ENCODE measurements around the gene SGMS1.
"Not testable (repeated sequence)": the region's sequence is repeated elsewhere in the genome, so short reads cannot be mapped to it uniquely, and the experiment has no call there.

SGMS1 gene

DNA sequence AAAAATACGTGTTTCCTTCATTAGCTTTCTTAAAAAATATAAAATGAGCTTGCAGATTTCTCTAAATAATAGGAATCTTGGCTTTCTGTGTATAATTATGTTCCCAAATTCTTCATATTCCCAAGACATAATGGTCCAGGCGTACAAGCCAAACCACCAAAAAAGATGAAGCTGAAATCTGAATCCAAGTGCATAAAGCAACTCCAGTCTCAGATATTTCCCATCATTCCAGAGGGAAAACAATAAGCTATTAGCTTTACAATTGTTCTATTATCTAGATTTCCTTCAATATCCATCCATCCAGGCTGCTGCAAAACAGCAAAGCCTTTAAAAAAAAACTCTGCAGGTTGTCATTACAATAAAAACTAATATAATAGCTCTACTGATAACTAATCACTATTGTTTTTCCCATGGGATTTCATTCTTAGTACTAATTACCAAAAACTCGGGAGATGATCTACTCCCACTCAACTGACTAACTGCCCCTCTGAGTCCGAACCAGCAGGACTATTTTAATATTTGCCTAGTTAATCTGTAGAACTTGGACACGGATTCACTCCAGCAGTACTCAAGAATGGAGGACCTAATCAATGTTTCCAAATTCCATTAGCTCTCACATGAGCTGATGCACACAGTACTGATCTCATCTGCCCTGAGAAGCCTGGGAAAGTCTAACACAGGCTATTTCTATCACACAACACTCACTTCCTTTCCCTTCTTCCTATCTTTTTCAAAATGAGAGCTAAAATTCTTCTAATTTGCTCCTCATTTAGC is 263.5 kb downstream of the SGMS1 start:
- no peak for DNase-seq

DNA sequence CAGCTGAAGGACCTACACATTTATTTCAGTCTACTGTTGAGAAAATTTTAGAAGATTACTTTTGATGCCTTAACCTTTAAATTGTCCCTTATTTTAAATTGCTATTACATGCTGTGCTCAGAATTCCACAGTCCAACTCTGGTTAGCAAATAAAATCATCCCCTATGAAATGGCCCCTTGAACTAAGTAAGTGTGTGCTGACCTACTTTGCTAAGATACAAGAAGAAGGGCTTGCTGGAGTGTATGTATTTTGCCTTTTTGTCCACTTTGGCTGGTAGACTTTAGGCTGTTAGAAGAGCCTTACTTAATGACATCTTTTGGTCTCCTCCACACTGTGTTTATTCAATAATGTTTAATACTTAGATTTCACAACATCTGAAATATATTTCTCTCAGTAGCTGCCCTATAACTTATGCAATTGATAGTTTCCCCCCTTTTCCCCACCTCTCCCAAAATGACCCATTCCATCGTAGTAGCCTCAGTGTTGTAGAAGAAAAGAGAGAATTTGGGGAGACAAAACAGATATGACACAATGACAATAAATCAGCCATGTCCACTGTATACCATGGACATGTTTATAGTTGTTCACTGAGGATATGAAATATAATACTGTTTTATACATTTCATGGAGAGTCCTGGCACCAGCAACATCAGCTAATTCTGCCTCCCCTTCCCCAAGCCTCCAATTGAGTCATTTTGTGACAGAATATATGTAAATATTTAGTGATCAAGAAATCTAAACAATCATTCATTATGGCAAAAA is 264.6 kb downstream of the SGMS1 start:
- no peak for DNase-seq

DNA sequence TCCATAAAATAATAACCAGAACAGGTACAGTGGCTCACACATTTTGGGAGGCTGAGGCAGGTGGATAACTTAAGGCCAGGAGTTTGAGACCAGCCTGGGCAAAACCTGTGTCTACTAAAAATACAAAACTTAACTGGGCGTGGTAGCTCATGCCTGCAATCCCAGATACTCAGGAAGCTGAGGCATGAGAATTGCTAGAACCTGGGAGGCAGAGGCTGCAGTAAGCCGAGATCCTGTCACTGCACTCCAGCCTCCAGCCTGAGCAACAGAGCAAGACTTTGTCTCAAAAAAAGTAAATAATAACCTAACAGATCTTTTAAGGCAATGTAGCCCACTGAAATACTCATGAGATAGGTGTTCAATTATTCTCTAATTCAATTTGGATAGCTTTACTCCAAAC is 265.3 kb downstream of the SGMS1 start:
- no peak for DNase-seq

DNA sequence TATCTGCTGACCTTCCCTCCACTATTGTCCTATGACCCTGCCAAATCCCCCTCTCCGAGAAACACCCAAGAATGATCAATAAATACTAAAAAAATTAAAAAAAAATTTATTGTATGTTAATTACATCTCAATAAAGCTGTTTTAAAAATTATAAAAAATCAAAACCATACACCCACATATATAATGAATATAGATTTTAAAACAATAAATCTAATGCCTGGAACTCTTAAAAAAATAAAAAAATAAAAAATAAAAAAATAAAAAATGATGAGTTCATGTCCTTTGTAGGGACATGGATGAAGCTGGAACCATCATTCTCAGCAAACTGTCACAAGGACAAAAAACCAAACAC is 267.3 kb downstream of the SGMS1 start:
- DNase-seq, result not testable (repeated sequence)

DNA sequence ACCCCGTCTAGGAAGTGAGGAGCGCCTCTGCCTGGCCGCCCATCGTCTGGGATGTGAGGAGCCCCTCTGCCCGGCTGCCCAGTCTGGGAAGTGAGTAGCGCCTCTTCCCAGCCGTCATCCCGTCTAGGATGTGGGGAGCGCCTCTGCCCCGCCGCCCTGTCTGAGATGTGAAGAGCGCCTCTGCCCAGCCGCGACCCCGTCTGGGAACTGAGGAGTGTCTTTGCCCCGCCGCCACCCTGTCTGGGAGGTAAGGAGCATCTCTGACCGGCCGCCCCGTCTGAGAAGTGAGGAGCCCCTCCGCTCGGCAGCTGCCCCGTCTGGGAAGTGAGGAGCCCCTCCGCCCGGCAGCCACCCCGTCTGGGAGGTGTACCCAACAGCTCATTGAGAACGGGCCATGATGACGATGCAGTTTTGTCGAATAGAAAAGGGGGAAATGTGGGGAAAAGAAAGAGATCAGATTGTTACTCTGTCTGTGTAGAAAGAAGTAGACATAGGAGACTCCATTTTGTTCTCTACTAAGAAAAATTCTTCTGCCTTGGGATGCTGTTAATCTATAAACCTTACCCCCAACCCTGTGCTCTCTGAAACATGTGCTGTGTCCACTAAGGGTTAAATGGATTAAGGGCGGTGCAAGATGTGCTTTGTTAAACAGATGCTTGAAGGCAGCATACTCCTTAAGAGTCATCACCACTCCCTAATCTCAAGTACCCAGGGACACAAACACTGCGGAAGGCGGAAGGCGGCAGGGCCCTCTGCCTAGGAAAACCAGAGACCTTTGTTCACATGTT is 267.9 kb downstream of the SGMS1 start:
- DNase-seq, result not testable (repeated sequence)

DNA sequence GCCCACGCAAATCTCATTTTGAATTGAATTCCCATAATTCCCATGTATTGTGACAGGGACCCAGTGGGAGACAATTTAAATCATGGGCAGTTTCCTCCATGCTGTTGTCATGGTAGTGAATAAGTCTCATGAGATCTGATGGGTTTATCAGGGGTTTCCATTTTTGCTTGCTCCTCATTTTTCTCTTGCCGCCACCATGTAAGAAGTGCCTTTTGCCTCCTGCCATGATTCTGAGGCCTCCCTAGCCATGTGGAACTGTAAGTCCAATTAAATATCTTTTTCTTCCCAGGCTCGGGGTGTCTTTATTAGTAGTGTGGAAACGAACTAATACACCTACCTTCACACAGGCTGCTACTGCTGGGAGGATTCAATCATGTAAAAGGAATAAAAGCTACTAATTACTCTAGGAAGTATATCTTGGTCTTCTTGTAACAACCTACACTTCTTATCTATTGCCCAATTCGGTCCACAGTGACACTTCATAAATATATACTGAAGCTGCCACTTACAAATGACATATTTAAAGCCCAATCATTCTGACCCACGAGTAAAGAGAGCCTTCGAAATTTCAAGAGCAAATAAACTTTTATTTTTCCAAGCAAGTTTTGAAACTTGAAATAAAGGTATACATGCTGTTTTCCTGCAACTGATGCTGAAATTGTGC is 272.1 kb downstream of the SGMS1 start:
- no peak for DNase-seq

DNA sequence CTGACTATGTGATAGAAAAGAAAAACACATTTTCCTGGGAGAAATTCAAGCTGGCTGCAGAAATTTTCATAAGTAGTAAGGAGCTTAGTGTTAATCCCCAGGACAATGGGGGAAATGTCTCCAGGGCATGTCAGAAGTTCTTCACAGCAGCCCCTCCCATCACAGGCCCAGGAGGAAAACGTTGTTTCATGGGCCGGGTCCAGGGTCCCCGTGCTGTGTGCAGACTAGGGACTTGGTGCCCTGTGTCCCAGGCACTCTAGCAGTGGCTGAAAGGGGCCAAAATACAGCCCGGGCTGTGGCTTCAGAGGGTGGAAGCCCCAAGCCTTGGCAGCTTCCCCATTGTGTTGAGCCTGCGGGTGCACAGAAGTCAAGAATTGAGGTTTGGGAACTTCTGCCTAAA is 273.4 kb downstream of the SGMS1 start:
- DNase-seq, result no peak

DNA sequence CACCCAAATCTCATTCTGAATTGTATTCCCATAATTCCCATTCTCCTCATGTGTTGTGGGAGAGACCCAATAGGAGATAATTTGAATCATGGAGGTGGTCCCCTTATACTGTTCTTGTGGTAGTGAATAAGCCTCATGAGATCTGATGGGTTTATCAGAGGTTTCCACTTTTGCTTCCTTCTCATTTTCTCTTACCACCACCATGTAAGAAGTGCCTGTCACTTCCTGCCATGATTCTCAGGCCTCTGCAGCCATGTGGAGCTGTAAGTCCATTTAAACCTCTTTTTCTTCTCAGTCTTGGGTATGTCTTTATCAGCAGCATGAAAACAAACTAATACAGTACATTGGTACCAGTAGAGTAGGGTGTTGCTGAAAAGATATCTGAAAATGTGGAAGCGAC is 274.2 kb downstream of the SGMS1 start:
- DNase-seq, result no peak

DNA sequence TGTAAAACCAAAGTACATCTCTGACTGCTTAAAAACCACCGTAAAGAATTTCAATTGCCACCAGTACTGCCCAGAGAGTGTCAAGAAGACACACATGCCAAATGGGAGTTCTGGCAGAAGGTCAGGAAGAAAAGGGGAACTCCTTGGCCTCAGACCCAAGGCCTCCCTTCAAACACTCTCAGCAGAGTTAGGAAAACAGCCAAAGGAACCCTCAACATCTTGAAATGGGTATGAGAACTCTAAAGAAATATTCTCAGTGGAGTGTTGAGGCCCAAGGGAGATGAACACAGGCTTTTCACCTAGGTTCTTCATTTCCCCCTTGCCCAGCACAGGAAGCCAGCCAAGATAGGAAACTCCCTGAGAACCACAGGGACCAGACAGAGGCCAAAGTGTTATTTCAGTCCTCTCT is 276.4 kb downstream of the SGMS1 start:
- DNase-seq, result no peak

DNA sequence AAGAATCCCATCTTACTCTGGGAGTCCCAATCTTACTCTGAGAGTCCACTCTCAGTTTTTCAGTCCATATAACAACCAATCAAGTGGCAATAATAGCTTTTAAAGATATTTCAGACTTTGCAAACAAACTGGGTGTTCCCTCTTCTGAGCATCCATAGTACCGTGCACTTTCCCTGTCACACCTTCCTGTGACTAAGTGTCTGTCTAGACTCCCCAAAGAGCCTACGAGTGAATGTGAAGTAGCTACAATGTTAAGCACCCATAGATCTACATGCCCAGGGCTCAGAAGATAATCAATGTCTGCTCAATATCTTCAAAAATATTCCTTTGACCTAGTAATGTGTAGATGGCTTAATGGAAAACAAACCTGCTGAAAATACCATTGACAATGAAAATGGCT is 276.8 kb downstream of the SGMS1 start:
- DNase-seq, result no peak

DNA sequence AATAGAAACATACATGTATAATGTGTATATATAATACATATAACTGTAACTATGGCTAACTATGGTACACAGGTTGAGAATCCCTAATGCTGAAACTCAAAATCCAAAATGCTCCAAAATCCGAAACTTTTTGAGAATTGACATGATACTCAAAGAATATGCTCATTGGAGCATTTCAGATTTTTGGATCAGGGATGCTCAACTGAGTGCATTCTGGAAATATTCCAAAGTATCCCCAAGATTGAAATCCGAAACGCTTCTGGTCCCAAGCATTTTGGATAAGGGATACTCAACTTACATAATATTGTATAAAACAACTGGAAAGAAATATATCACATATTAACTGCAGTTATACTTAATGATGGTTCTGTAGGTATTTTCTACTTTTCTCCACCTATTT is 278.2 kb downstream of the SGMS1 start:
- no peak for DNase-seq

DNA sequence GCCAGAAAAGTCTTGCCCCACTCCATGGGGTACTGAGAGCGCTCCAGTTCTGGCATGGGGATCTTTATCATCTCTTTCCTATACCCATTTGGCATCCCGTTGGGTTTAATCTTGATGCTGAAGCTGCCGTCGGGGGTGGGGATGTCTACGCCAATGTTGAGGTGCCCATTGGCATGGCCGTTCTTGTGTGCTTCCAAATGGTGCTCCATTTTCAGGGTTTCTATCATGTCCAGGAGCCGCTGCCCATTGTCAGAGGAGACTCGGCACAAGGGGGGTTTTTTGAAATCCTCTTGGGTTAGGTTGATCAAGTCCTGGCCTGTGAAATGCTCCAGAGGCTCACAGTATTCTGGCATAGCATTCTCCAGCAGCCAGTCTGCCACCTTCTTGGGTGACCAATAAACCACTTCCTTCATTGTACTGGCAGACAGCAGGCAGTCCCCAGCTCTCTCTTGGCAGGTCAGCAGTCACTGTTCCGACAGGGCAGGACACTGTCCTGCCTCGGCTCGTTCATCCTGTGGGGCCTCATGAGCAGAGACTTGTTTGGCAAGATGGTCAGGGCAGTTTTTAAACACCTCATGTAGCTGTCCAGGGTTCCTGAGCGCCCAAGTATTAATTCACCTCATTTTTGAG is 279.9 kb downstream of the SGMS1 start:
- DNase-seq, result no peak

DNA sequence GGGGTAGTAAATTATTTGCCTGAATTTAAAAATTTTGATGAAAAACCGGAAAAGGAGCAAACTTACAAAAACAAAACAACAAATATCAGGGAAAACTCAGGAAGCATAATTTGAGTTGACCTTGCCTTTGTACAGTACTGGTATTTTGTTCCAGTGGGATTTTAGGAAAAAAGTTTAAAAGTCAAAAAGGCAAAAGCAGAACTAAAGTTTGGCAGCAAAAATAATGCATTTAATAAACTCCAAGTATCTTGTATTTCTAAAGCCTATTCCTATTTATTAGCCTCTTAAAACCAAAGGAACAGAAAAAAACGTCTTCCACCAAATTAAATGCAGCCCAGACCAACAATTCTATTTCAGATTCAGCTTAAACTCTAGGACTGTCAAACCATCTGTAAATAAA is 281.8 kb downstream of the SGMS1 start:
- no peak for DNase-seq

DNA sequence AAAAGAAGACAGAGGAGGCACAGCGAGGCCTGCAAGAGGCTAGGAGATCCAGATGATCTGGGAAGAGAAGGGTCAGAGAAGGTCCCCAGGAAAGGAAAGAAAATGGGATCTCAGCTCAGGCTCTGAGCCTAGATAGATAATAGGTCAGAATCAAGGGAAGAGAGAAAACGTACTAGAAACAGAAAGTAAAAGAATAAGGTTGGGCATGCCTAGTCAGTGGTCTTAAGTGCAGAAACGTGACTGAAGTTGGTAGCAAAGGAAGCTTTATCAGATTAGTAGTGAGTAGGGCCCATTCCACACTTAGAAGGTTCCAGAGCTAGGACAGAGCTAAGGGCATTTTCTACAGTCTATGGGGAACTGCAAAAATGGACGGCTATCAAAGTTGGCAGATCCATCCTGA is 287.6 kb downstream of the SGMS1 start:
- no peak for DNase-seq

DNA sequence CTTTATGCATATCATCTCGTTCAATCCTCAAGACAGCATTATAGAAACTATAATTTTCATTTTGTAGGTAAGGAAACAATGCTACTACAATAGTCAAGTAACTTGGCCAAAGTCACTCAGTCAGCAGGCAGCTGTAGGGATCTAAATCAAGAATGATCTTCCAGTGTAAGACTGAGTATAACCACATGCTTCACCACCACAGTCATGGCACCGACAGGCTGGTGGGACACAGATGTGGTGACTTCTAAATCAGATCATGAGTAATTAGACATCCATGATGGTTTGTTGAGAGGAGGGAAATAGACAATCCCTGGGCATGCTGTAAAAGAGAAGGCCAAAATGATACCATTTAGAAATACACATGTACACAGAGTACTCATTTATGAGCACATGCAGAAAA is 288.4 kb downstream of the SGMS1 start:
- no peak for DNase-seq

DNA sequence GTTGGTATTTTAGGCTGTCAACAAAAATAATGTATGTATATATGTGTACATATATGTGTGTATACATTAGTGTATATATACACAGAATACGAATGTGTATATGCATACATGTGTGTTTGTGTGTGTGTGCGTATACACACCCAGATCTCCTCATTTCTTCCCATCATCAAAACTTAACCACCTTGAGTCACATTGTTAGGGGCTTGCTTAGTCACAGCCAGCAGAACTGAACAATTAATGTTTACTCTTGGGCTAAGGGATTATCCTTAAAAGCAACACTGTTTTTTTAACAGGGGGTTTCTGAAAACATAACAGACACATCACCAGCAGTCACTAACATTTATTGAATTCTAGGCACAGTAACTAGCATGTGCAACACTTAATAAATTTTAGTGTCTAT is 289.5 kb downstream of the SGMS1 start:
- DNase-seq, result no peak

DNA sequence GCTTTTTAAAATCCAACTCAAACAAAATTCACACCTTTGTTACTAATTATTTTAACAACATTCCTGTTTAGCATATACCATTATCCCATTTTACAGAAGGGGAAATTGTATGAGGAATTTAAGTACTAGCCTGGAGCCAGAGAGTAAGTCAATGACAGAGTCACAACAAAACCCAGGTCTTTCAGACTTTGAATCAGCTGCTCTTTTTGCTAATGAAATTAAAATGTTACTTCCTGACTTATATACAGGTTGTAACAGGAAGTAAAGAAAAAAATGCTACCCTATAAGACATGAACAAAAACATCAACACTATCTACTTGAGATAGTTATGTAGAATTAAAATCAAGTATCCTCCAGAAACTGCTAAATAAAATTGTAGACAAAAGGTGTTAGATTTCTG is 289.9 kb downstream of the SGMS1 start:
- no peak for DNase-seq

DNA sequence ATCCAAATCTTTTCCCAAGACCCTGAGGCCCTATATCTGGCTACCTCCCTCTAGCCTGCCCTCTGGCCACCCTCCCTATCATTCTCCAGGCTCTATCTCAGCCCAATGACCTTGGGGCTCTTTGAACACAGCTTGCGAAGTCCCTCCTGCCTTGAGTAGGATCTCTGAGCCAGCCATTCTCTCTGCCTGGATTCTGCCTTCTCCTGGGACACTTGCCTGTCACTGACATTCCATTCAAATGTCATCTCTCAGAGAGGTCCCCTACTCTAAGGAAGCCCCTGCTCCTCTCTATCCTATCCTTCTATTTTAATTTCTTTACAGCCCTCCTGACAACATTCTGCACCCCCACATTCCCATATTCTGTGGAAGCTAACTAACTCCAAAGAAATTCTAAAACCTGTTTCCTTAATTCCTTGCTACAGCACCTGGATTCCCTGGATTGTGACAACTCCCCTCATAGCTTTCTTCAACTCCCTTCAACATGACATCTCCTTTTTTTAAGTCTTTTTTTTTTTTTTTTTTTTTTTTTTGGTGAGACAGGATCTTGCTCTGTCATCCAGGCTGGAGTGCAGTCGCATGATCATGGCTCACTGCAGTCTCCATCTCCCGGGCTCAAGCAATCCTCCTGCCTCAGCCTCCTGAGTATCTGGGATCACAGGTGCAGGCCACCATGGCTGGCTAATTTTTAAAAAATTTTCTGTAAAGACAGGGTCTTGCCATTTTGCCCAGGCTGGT is 291.5 kb downstream of the SGMS1 start:
- DNase-seq, result no peak

DNA sequence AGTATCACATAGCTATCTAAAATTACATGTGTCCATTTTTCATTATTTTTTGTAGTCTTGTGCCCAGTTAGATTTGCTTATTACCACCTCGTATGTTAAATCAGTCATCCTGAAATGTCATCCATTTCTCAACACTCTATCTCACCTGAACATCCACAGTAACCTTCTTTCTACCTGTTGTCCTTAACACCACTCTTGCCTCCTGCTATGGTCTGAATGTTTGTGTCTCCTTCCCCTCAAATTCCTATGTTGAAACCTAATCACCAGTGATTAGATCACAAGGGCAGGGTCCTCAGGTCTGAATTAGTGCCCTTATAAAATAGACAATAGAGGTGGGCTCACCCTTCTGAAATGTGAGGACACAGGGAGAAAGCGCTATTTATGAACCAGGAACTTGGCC is 292.3 kb downstream of the SGMS1 start:
- DNase-seq, result no peak

DNA sequence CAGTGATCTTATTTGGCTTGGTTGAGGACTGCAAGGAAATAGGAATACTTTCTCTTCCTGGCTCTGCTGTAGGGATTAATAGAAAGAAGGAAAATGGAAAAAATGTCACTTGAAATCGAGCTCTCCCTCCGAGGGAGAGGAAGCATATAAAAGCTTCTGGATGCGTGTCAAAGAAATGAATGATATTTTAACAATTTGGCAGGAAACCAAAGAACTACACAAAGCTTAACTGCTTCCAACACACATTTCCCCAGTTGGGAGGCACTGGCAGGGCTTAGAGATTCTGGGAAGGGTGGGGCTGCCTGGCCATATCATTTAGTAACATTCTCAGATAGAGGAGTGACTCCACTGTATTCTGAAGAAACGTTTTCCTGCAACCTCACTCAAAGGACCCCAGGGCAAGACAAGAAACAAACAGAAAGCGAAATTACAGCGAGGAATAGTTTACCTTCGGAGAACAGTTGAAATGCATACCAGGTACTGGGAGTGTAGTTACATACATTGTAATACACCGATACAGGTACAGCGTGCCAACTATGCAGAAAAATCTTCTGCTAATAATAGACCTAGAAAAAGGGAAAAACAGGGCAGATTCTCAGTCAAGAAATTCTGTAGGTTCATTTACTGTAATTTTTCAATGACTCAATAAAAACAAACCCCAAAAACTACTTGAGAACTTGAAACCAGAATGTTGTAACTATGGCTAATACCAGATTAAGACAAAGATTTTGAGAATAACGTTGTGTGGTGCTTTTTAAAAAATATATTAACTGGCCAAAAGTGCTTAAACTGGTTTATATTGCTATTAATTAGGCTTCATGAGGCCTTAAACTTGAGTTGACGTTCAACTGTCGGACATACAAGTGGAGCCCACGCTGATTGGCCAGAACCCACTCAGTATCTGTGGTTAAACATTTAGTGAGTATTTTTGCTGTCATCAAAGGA is 296.7 kb downstream of the SGMS1 start:
- no peak for DNase-seq

DNA sequence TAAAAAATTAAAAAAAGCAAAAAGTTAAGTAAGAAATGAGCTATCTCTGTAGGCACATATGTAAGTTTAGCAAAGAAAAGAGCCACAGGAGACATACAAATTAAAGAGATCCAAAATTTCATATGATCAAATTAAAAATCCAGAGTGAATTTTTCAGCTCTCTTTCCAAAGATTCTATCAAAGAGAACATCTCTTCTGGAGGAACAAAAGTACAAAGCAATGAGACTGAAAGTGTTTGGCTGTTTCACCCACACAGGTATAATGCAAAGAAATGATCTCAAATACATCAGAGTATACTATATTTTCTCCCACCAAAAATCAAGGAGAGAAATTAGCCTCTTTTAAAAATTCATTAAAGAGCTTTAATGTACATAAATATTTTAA is 297.6 kb downstream of the SGMS1 start:
- no peak for DNase-seq
